ENCODE data around the gene MYO18B. TPM values are rescaled to one million over a fixed set of nuclear protein-coding genes. Genes with fewer than 3 reads are reported as not detected.

The MYO18B gene
- total and polyA plus RNA-seq, 2 of the 8 experiments (the other 6 are each of a cell fraction or from before 2014, with no cell fraction given): 0.62 to 0.78 TPM

DNA sequence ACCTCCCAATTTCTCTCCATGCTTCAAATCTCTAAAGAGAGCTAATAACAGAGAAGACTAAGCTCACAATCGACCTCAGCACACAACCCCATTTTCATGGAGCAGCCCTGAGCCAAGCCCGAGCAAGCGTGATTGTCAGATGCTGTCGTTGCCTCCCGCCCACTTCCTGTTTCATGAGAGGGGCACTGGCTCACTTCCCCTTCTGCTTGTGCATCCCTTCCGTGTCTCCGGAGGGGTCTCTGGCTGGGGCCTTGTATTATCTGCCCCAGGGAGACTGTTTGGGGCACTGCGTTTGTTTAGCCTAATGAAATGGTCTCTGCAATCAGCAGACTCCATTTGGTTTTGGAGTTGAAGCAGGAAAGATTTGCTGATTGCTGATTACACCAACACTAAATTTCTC is 246.0 kb downstream of the MYO18B start (continued):
- TF ChIP-seq, protein P1, sequence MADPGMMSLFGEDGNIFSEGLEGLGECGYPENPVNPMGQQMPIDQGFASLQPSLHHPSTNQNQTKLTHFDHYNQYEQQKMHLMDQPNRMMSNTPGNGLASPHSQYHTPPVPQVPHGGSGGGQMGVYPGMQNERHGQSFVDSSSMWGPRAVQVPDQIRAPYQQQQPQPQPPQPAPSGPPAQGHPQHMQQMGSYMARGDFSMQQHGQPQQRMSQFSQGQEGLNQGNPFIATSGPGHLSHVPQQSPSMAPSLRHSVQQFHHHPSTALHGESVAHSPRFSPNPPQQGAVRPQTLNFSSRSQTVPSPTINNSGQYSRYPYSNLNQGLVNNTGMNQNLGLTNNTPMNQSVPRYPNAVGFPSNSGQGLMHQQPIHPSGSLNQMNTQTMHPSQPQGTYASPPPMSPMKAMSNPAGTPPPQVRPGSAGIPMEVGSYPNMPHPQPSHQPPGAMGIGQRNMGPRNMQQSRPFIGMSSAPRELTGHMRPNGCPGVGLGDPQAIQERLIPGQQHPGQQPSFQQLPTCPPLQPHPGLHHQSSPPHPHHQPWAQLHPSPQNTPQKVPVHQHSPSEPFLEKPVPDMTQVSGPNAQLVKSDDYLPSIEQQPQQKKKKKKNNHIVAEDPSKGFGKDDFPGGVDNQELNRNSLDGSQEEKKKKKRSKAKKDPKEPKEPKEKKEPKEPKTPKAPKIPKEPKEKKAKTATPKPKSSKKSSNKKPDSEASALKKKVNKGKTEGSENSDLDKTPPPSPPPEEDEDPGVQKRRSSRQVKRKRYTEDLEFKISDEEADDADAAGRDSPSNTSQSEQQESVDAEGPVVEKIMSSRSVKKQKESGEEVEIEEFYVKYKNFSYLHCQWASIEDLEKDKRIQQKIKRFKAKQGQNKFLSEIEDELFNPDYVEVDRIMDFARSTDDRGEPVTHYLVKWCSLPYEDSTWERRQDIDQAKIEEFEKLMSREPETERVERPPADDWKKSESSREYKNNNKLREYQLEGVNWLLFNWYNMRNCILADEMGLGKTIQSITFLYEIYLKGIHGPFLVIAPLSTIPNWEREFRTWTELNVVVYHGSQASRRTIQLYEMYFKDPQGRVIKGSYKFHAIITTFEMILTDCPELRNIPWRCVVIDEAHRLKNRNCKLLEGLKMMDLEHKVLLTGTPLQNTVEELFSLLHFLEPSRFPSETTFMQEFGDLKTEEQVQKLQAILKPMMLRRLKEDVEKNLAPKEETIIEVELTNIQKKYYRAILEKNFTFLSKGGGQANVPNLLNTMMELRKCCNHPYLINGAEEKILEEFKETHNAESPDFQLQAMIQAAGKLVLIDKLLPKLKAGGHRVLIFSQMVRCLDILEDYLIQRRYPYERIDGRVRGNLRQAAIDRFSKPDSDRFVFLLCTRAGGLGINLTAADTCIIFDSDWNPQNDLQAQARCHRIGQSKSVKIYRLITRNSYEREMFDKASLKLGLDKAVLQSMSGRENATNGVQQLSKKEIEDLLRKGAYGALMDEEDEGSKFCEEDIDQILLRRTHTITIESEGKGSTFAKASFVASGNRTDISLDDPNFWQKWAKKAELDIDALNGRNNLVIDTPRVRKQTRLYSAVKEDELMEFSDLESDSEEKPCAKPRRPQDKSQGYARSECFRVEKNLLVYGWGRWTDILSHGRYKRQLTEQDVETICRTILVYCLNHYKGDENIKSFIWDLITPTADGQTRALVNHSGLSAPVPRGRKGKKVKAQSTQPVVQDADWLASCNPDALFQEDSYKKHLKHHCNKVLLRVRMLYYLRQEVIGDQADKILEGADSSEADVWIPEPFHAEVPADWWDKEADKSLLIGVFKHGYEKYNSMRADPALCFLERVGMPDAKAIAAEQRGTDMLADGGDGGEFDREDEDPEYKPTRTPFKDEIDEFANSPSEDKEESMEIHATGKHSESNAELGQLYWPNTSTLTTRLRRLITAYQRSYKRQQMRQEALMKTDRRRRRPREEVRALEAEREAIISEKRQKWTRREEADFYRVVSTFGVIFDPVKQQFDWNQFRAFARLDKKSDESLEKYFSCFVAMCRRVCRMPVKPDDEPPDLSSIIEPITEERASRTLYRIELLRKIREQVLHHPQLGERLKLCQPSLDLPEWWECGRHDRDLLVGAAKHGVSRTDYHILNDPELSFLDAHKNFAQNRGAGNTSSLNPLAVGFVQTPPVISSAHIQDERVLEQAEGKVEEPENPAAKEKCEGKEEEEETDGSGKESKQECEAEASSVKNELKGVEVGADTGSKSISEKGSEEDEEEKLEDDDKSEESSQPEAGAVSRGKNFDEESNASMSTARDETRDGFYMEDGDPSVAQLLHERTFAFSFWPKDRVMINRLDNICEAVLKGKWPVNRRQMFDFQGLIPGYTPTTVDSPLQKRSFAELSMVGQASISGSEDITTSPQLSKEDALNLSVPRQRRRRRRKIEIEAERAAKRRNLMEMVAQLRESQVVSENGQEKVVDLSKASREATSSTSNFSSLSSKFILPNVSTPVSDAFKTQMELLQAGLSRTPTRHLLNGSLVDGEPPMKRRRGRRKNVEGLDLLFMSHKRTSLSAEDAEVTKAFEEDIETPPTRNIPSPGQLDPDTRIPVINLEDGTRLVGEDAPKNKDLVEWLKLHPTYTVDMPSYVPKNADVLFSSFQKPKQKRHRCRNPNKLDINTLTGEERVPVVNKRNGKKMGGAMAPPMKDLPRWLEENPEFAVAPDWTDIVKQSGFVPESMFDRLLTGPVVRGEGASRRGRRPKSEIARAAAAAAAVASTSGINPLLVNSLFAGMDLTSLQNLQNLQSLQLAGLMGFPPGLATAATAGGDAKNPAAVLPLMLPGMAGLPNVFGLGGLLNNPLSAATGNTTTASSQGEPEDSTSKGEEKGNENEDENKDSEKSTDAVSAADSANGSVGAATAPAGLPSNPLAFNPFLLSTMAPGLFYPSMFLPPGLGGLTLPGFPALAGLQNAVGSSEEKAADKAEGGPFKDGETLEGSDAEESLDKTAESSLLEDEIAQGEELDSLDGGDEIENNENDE (IDR thresholded peaks at IDR 0.05; ENCODE audit: insufficient replicate concordance, low read length): no peak
- TF ChIP-seq PHF8 (conservative IDR thresholded peaks at IDR 0.05; ENCODE audit: low read depth, low read length): no peak
- TF ChIP-seq CHD2 (IDR thresholded peaks at IDR 0.05; ENCODE audit: low read length): no peak
- TF ChIP-seq TCF12 (IDR thresholded peaks at IDR 0.05; ENCODE audit: low read depth, low read length): no peak
- no peak for TF ChIP-seq NRF1 (IDR thresholded peaks at IDR 0.05; ENCODE audit: low read depth, low read length)
- TF ChIP-seq, protein P2, sequence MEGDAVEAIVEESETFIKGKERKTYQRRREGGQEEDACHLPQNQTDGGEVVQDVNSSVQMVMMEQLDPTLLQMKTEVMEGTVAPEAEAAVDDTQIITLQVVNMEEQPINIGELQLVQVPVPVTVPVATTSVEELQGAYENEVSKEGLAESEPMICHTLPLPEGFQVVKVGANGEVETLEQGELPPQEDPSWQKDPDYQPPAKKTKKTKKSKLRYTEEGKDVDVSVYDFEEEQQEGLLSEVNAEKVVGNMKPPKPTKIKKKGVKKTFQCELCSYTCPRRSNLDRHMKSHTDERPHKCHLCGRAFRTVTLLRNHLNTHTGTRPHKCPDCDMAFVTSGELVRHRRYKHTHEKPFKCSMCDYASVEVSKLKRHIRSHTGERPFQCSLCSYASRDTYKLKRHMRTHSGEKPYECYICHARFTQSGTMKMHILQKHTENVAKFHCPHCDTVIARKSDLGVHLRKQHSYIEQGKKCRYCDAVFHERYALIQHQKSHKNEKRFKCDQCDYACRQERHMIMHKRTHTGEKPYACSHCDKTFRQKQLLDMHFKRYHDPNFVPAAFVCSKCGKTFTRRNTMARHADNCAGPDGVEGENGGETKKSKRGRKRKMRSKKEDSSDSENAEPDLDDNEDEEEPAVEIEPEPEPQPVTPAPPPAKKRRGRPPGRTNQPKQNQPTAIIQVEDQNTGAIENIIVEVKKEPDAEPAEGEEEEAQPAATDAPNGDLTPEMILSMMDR (IDR thresholded peaks at IDR 0.05; ENCODE audit: control extremely low read depth in 1 of 3, insufficient read depth in 1 of 3, low read depth in 1 of 3, low read length in 3 of 3): no peak
- no peak for TF ChIP-seq SAP30 (IDR thresholded peaks at IDR 0.05; ENCODE audit: insufficient read depth, insufficient replicate concordance, low read length)
- TF ChIP-seq CHD1 (IDR thresholded peaks at IDR 0.05; ENCODE audit: low read depth, low read length): no peak
- no peak for TF ChIP-seq RFX5 (IDR thresholded peaks at IDR 0.05; ENCODE audit: borderline replicate concordance, low read depth, low read length)
- TF ChIP-seq TAF1 (IDR thresholded peaks at IDR 0.05; ENCODE audit: low read depth, low read length): no peak
